Measurements from ENCODE around the gene XXYLT1. TPM values are rescaled to one million over a fixed set of nuclear protein-coding genes. Genes with fewer than 3 reads are reported as not detected.

Gene XXYLT1
- total RNA-seq, 1 experiment from 2014 or later = 29.2 TPM

DNA sequence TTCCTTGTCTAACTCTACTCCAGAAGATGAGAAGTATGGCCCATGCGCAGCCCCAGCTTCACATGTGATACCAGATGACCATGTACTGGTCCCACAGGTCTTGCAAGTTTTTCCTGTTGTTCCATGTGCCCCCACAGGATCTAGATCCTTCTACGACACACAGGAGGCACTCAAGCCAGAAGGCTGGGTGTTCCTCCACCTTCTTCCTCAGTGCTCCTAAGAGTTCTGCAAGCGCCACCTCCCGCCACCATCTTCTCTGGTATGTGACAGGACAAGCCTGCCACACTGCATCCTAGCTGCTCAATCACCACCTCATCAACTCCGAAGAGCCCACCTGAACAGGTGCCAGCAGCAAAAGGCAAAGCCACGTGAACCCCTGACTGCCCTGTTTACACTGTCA lies 43.1 kb downstream of the XXYLT1 start:
- no peak for DNase-seq
- peaks cover 10% of the 10 kb centered on the region for H3K9me3 Mint-ChIP-seq (ENCODE audit: low read depth, unreplicated experiment)
- no peak overlapping the region for H3K4me3 Mint-ChIP-seq (ENCODE audit: low read depth, unreplicated experiment)
- peaks cover 17% of the 10 kb centered on the region for H3K4me1 Mint-ChIP-seq (ENCODE audit: low read depth, unreplicated experiment)
- peaks cover 15% of the 10 kb centered on the region for H3K36me3 Mint-ChIP-seq (ENCODE audit: insufficient read depth, unreplicated experiment)
- H3K27ac Mint-ChIP-seq (ENCODE audit: unreplicated experiment) = no peak overlapping the region
- no TSS peak for BruUV-seq (replicated peaks)
- no peaks in the 10 kb centered on the region for H3K27me3 Mint-ChIP-seq (ENCODE audit: unreplicated experiment)
- intact Hi-C loops (cut with micrococcal nuclease; ENCODE audit: unreplicated experiment) = no loop called here
- TF ChIP-seq, protein P1, sequence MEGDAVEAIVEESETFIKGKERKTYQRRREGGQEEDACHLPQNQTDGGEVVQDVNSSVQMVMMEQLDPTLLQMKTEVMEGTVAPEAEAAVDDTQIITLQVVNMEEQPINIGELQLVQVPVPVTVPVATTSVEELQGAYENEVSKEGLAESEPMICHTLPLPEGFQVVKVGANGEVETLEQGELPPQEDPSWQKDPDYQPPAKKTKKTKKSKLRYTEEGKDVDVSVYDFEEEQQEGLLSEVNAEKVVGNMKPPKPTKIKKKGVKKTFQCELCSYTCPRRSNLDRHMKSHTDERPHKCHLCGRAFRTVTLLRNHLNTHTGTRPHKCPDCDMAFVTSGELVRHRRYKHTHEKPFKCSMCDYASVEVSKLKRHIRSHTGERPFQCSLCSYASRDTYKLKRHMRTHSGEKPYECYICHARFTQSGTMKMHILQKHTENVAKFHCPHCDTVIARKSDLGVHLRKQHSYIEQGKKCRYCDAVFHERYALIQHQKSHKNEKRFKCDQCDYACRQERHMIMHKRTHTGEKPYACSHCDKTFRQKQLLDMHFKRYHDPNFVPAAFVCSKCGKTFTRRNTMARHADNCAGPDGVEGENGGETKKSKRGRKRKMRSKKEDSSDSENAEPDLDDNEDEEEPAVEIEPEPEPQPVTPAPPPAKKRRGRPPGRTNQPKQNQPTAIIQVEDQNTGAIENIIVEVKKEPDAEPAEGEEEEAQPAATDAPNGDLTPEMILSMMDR (IDR thresholded peaks at IDR 0.05; ENCODE audit: unreplicated experiment) = no peak
- CTCF ChIA-PET = interaction anchor here (1.3 kb wide), 1 partner anchor 78 kb away, joined by 3 read pairs; no protein-coding TSS in a partner anchor

DNA sequence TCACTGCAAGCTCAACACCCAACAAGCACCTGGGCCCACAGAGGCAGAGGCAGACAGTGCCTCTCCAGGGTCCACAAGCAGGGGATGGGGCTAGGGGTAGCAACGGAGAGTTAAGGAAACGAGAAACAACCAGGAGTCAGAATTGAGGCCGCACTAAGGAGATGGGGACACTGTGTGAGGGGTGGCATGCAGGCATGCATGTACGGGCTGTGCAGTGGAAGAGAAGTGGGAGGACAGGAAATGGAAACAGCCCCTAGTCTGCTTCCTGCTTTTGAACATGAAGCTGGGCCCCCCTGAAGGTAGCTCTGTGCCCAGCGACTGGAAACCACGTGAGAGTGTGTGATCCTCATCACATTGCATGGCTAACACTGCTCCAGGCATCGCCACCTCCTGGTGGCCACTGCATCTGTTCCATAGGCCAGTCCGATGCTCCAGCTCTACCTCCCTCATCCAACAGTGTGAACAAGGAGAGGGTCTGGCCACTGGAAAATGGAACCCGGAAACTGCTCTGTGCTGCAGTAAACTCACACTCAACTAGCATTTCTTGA lies 44.0 kb downstream of the XXYLT1 start:
- no peaks in the 10 kb centered on the region for H3K27me3 Mint-ChIP-seq (ENCODE audit: unreplicated experiment)
- no TSS peak for BruUV-seq (replicated peaks)
- H3K27ac Mint-ChIP-seq (ENCODE audit: unreplicated experiment) = no peak overlapping the region
- H3K9me3 Mint-ChIP-seq (ENCODE audit: low read depth, unreplicated experiment) = peaks cover 6% of the 10 kb centered on the region
- CTCF ChIA-PET = interaction anchor here (1.3 kb wide), 1 partner anchor 77 kb away, joined by 3 read pairs; no protein-coding TSS in a partner anchor
- H3K36me3 Mint-ChIP-seq (ENCODE audit: insufficient read depth, unreplicated experiment) = peaks cover 9% of the 10 kb centered on the region
- H3K4me3 Mint-ChIP-seq (ENCODE audit: low read depth, unreplicated experiment) = no peak overlapping the region
- intact Hi-C loops (cut with micrococcal nuclease; ENCODE audit: unreplicated experiment) = no loop called here
- no peak for DNase-seq
- TF ChIP-seq, protein P1 (IDR thresholded peaks at IDR 0.05; ENCODE audit: unreplicated experiment) = no peak
- H3K4me1 Mint-ChIP-seq (ENCODE audit: low read depth, unreplicated experiment) = peaks cover 17% of the 10 kb centered on the region

DNA sequence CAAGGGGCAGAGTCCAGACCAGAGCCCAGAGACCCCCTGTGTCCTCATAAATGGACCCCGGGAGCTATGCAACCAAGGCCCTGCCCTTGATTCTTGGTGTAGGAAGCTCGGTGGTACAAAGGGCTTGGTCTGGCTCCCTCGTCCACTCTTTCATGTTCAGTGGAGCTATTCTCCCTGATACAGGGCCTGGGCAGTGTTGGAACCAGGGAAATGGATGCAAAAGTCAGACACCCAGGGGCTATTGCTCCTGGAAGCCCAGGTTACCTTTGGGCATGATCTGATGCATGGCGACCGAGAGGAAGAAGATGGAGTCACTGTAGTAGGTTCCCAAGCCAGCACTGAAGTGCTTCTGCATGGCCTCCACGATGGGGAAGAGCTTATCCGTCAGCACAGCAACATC lies 44.5 kb downstream of the XXYLT1 start:
- Mint-ChIP-seq H3K27ac (ENCODE audit: unreplicated experiment) (no peak overlapping the region), H3K4me3 (ENCODE audit: low read depth, unreplicated experiment) (no peak overlapping the region), H3K27me3 (ENCODE audit: unreplicated experiment) (no peaks in the 10 kb centered on the region), H3K4me1 (ENCODE audit: low read depth, unreplicated experiment) (peaks cover 17% of the 10 kb centered on the region), H3K36me3 (ENCODE audit: insufficient read depth, unreplicated experiment) (peaks cover 8% of the 10 kb centered on the region), H3K9me3 (ENCODE audit: low read depth, unreplicated experiment) (peaks cover 6% of the 10 kb centered on the region)
- intact Hi-C loops (cut with micrococcal nuclease; ENCODE audit: unreplicated experiment) = no loop called here
- TF ChIP-seq, protein P1 (IDR thresholded peaks at IDR 0.05; ENCODE audit: unreplicated experiment) = no peak
- BruUV-seq (replicated peaks) = no TSS peak
- DNase-seq = no peak
- CTCF ChIA-PET = interaction anchor here (1.3 kb wide), 1 partner anchor 76 kb away, joined by 3 read pairs; no protein-coding TSS in a partner anchor

DNA sequence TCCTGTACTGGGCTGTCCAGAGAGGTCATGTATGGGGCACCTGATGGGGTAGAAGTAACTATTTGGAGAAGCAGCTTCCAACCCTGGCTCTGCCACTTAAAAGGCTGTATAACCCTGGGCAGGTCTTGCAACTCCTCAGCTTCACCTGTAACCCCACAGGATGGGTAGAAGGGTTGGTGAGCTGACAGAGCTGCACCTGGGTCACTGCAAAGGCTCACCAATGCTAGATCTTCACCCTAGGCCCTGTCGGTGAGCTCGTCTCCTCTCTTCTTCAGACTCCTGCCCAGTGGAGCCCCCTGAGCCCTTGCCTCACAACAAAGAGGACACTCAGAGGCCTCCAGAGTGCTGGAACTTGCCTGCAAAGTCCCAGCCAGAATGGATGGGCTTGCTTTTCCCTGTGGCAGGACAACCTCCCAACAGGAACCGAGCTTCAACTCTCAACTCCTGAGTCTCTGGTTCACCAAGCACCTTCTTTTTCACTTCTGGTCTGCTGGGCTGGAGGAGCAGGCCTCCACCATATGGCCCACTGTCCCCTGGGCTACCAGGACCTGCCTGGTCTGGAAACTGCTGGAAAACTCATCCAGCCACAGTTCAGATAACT lies 45.9 kb downstream of the XXYLT1 start:
- no peak for DNase-seq
- no peak overlapping the region for H3K27ac Mint-ChIP-seq (ENCODE audit: unreplicated experiment)
- TF ChIP-seq, protein P1 (IDR thresholded peaks at IDR 0.05; ENCODE audit: unreplicated experiment) = no peak
- intact Hi-C loops (cut with micrococcal nuclease; ENCODE audit: unreplicated experiment) = no loop called here
- peaks cover 3% of the 10 kb centered on the region for H3K9me3 Mint-ChIP-seq (ENCODE audit: low read depth, unreplicated experiment)
- H3K27me3 Mint-ChIP-seq (ENCODE audit: unreplicated experiment) = no peaks in the 10 kb centered on the region
- no peak overlapping the region for H3K4me3 Mint-ChIP-seq (ENCODE audit: low read depth, unreplicated experiment)
- peaks cover 17% of the 10 kb centered on the region for H3K4me1 Mint-ChIP-seq (ENCODE audit: low read depth, unreplicated experiment)
- peaks cover 8% of the 10 kb centered on the region for H3K36me3 Mint-ChIP-seq (ENCODE audit: insufficient read depth, unreplicated experiment)
- BruUV-seq (replicated peaks) = no TSS peak
- CTCF ChIA-PET = interaction anchor here (0.6 to 1.1 kb wide), 3 partner anchors 45 to 542 kb away, joined by 3 to 4 read pairs (median 3); no protein-coding TSS in a partner anchor
